ENCODE results near the gene RBL2. TPM values are rescaled to one million over a fixed set of nuclear protein-coding genes. Genes with fewer than 3 reads are reported as not detected.

Gene RBL2
- total and polyA plus RNA-seq, 9 of the 15 experiments (the other 6 are each of a cell fraction or from before 2014, with no cell fraction given): 7.8 to 76.3 (median 28.5) TPM

DNA sequence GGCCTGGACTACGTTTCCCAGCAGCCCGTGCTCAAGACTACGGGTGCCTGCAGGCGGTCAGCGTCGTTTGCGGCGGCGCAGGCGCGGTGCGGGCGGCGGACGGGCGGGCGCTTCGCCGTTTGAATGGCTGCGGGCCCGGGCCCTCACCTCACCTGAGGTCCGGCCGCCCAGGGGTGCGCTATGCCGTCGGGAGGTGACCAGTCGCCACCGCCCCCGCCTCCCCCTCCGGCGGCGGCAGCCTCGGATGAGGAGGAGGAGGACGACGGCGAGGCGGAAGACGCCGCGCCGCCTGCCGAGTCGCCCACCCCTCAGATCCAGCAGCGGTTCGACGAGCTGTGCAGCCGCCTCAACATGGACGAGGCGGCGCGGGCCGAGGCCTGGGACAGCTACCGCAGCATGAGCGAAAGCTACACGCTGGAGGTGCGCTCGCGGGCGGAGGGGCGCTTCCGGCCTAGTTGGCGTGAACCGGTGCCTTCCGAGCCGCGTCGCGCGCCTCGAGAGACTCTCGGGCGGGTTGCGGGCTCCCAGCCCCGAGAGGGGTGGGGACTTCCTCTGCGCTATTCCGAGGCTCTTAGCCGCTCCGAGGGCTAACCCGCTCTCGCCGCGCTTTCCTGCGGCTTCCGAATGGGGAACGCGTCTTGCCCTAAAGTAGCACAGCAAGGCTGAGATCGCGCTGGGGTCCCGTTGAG is at the start of gene RBL2 (continued):
- TF ChIP-seq SIN3A (IDR thresholded peaks at IDR 0.05; ENCODE audit: borderline replicate concordance in 2 of 2, control insufficient read depth in 1 of 2, low read depth in 2 of 2, low read length in 2 of 2) (no peak; a peak in 1 of 4 replicates), VEZF1 (CRISPR knock-in tag; IDR thresholded peaks at IDR 0.05) (peak; percentile 51; the same call in 1 of the 2 replicates), ZFP30 (CRISPR knock-in tag; IDR thresholded peaks at IDR 0.05; ENCODE audit: borderline replicate concordance) (no peak), ZNF79 (CRISPR knock-in tag; IDR thresholded peaks at IDR 0.05; ENCODE audit: low read depth) (no peak), CHD2 (IDR thresholded peaks at IDR 0.05; ENCODE audit: low read depth, low read length) (no peak), ZNF277 (CRISPR knock-in tag; IDR thresholded peaks at IDR 0.05; ENCODE audit: borderline replicate concordance) (no peak), CCNT2 (IDR thresholded peaks at IDR 0.05; ENCODE audit: borderline replicate concordance, extremely low read depth, insufficient read length, low read depth, low read length) (peak; percentile 32)
- TF ChIP-seq, protein P1, sequence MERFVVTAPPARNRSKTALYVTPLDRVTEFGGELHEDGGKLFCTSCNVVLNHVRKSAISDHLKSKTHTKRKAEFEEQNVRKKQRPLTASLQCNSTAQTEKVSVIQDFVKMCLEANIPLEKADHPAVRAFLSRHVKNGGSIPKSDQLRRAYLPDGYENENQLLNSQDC (CRISPR knock-in tag; IDR thresholded peaks at IDR 0.05): no peak
- TF ChIP-seq, protein P2, sequence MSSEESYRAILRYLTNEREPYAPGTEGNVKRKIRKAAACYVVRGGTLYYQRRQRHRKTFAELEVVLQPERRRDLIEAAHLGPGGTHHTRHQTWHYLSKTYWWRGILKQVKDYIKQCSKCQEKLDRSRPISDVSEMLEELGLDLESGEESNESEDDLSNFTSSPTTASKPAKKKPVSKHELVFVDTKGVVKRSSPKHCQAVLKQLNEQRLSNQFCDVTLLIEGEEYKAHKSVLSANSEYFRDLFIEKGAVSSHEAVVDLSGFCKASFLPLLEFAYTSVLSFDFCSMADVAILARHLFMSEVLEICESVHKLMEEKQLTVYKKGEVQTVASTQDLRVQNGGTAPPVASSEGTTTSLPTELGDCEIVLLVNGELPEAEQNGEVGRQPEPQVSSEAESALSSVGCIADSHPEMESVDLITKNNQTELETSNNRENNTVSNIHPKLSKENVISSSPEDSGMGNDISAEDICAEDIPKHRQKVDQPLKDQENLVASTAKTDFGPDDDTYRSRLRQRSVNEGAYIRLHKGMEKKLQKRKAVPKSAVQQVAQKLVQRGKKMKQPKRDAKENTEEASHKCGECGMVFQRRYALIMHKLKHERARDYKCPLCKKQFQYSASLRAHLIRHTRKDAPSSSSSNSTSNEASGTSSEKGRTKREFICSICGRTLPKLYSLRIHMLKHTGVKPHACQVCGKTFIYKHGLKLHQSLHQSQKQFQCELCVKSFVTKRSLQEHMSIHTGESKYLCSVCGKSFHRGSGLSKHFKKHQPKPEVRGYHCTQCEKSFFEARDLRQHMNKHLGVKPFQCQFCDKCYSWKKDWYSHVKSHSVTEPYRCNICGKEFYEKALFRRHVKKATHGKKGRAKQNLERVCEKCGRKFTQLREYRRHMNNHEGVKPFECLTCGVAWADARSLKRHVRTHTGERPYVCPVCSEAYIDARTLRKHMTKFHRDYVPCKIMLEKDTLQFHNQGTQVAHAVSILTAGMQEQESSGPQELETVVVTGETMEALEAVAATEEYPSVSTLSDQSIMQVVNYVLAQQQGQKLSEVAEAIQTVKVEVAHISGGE (CRISPR knock-in tag; IDR thresholded peaks at IDR 0.05): no peak
- TF ChIP-seq, protein P3, sequence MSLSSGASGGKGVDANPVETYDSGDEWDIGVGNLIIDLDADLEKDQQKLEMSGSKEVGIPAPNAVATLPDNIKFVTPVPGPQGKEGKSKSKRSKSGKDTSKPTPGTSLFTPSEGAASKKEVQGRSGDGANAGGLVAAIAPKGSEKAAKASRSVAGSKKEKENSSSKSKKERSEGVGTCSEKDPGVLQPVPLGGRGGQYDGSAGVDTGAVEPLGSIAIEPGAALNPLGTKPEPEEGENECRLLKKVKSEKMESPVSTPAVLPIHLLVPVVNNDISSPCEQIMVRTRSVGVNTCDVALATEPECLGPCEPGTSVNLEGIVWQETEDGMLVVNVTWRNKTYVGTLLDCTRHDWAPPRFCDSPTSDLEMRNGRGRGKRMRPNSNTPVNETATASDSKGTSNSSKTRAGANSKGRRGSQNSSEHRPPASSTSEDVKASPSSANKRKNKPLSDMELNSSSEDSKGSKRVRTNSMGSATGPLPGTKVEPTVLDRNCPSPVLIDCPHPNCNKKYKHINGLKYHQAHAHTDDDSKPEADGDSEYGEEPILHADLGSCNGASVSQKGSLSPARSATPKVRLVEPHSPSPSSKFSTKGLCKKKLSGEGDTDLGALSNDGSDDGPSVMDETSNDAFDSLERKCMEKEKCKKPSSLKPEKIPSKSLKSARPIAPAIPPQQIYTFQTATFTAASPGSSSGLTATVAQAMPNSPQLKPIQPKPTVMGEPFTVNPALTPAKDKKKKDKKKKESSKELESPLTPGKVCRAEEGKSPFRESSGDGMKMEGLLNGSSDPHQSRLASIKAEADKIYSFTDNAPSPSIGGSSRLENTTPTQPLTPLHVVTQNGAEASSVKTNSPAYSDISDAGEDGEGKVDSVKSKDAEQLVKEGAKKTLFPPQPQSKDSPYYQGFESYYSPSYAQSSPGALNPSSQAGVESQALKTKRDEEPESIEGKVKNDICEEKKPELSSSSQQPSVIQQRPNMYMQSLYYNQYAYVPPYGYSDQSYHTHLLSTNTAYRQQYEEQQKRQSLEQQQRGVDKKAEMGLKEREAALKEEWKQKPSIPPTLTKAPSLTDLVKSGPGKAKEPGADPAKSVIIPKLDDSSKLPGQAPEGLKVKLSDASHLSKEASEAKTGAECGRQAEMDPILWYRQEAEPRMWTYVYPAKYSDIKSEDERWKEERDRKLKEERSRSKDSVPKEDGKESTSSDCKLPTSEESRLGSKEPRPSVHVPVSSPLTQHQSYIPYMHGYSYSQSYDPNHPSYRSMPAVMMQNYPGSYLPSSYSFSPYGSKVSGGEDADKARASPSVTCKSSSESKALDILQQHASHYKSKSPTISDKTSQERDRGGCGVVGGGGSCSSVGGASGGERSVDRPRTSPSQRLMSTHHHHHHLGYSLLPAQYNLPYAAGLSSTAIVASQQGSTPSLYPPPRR (CRISPR knock-in tag; IDR thresholded peaks at IDR 0.05; ENCODE audit: borderline replicate concordance): no peak
